Fibroblast of lung (primary cell): ENCODE measurements around the gene TBC1D22A. TPM values are rescaled to one million over a fixed set of nuclear protein-coding genes. Genes with fewer than 3 reads are reported as not detected.

ENCODE experiments used
- DNase-seq, 2 donors: peaks; one replicate each; pipeline versions ENCODE4 v3.0.0 to v3.0.0-alpha.2; 2010; ENCODE audit warnings: low read depth in 2 of 2
- H2AFZ ChIP-seq: 2 replicates; pipeline ENCODE4 v1.5.1; 2012; ENCODE audit warnings: low read length, control low read depth, inconsistent platforms
- H3K27ac ChIP-seq: 2 replicates; pipeline ENCODE4 v1.5.1; 2011; ENCODE audit warnings: low read length, control low read depth; ENCODE audit not compliant: insufficient read depth
- H3K27me3 ChIP-seq: 2 replicates; pipeline ENCODE4 v1.5.1; 2011; ENCODE audit warnings: mild to moderate bottlenecking, low read length; ENCODE audit not compliant: control insufficient read depth, insufficient read depth
- H3K36me3 ChIP-seq: 2 replicates; pipeline ENCODE4 v1.5.1; 2011; ENCODE audit warnings: low read length; ENCODE audit not compliant: control insufficient read depth, insufficient read depth
- H3K4me1 ChIP-seq: 2 replicates; pipeline ENCODE4 v1.5.1; 2011; ENCODE audit warnings: low read length; ENCODE audit not compliant: control insufficient read depth, insufficient read depth; ENCODE audit errors: extremely low read depth
- H3K4me2 ChIP-seq: 2 replicates; pipeline ENCODE4 v1.5.1; 2011; ENCODE audit warnings: low read length, control low read depth; ENCODE audit not compliant: insufficient read depth; ENCODE audit errors: extremely low read depth
- H3K4me3 ChIP-seq, 4 experiments: fragments of 200-600 bp in 1 of 4; sonication (generic) in 1 of 4; replicated peaks in 1 of 4; 2 replicates each; pipeline ENCODE4 v1.5.1; 2011 to 2016; ENCODE audit warnings: low read length in 4 of 4, low read depth in 3 of 4, mild to moderate bottlenecking in 3 of 4, control low read depth in 2 of 4, inconsistent platforms in 1 of 4, mixed read lengths in 1 of 4; ENCODE audit not compliant: insufficient read depth in 1 of 4; ENCODE audit errors: control extremely low read depth in 1 of 4
- H3K79me2 ChIP-seq: 2 replicates; pipeline ENCODE4 v1.5.1; 2012; ENCODE audit warnings: mild to moderate bottlenecking, low read length, inconsistent platforms; ENCODE audit not compliant: control insufficient read depth, insufficient read depth
- H3K9ac ChIP-seq: 2 replicates; pipeline ENCODE4 v1.5.1; 2011; ENCODE audit warnings: mild to moderate bottlenecking, low read length, control low read depth; ENCODE audit not compliant: insufficient read depth
- H3K9me3 ChIP-seq: 2 replicates; pipeline ENCODE4 v1.5.1; 2012; ENCODE audit warnings: low read depth, low read length; ENCODE audit not compliant: control insufficient read depth, insufficient read depth
- H4K20me1 ChIP-seq: 2 replicates; pipeline ENCODE4 v1.5.1; 2011; ENCODE audit warnings: low read length; ENCODE audit not compliant: control insufficient read depth, insufficient read depth; ENCODE audit errors: extremely low read depth
- CTCF ChIP-seq, 2 donors: IDR thresholded peaks in 1 of 2; conservative IDR thresholded peaks in 1 of 2; 1 replicate in 1 of 2; 2 replicates in 1 of 2; pipeline ENCODE4 v1.5.1; 2011 to 2012; ENCODE audit warnings: low read length in 2 of 2, control low read depth in 1 of 2, inconsistent platforms in 1 of 2, low read depth in 1 of 2, mild to moderate bottlenecking in 1 of 2
- EZH2 ChIP-seq: IDR thresholded peaks from 2 replicates; pipeline ENCODE4 v1.5.1; 2012; ENCODE audit warnings: low read length, control low read depth, mild to moderate bottlenecking; ENCODE audit errors: missing control alignments
- polyA plus RNA-seq, 2 donors: library from polyadenylated mRNA; depleted of rRNA in 1 of 2; stranded (reverse) in 1 of 2; unstranded in 1 of 2; fragments of >200 nt; gene quantifications; 2 replicates each; pipeline ENCODE4 v1.2.1, GENCODE V29; 2011 to 2012; ENCODE audit warnings: missing spikeins in 1 of 2
- total RNA-seq: library from RNA; depleted of rRNA; stranded (reverse); fragments of >200 nt; gene quantifications from 2 replicates; pipeline ENCODE4 v1.2.1, GENCODE V29; 2014

The TBC1D22A gene
- total and polyA plus RNA-seq, 2 donors (not counting 1 experiment from before 2014, with no cell fraction given): 11.6 to 17.6 TPM

DNA sequence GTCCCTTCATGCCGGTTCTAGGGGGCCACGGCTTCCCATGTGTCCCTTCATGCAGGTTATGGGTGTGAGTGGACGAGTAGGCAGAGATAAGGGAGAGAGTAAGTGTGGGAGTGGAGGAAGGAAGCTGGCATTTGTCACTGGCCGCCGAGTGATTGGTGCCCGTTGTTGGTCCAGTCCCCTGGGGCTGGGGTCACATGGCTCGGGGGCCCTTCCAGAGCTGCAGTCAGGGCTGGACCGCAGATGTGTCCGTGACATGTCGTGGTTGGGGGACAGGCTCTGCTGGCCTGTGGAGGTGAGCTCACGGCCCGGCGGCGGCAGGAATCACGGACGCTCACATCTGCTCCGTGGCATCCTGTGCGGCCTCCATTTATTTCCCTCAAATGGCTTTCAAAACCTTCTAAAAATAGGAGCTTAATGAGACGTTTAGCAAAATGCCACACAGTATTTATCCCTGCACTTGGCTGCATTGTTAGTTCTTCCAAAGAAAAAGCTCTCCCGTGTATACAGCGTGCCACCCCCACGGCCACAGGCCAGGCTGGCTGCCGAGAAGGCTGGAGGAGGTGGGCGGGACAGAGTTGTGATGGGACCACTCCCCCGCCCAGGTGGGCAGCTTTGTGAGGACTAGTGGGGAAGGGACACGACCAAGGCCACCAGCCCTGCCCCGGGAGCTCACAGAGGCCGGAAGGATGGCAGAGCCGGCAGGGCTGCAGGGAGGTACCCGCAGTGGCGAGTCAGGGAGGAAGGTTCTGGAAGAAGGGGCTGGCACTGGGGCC is 386.7 kb downstream of the TBC1D22A start:
- no peak overlapping the region for H3K9ac ChIP-seq
- H2AFZ ChIP-seq: no peak overlapping the region
- no peak overlapping the region for H3K27ac ChIP-seq
- no peak for TF ChIP-seq CTCF (conservative IDR thresholded peaks at IDR 0.05 in 1 of 2, IDR thresholded peaks at IDR 0.05 in 1 of 2; ENCODE audit: low read depth in 1 of 2, low read length in 2 of 2)
- TF ChIP-seq EZH2: no peak
- no peaks in the 10 kb centered on the region for H3K27me3 ChIP-seq
- no peak overlapping the region for H3K4me2 ChIP-seq
- no peak for DNase-seq
- no peaks in the 10 kb centered on the region for H4K20me1 ChIP-seq
- H3K79me2 ChIP-seq: no peaks in the 10 kb centered on the region
- no peak overlapping the region for H3K4me3 ChIP-seq
- H3K9me3 ChIP-seq: no peaks in the 10 kb centered on the region
- H3K36me3 ChIP-seq: no peaks in the 10 kb centered on the region
- H3K4me1 ChIP-seq: no peaks in the 10 kb centered on the region

DNA sequence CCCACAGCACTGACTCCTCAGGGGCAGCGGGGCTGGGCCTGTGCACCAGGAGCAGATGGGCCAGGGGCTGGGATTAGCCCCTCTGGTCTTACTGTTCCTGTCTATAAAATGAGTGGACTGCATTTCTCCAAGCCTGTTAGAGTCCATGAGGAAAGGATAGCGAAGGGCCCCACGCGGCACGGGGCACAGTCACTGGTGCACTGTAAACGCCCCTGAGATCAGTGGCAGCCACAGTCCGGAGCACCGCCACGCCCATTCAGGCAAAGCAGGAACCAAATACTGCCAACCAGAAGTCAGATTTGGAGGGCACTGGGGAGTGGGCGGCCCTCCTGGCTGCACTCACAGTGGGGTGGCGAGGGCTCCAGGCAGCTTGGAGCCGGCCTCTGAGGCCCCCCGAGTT is 387.5 kb downstream of the TBC1D22A start:
- TF ChIP-seq EZH2 (no peak), CTCF (conservative IDR thresholded peaks at IDR 0.05 in 1 of 2, IDR thresholded peaks at IDR 0.05 in 1 of 2; ENCODE audit: low read depth in 1 of 2, low read length in 2 of 2) (no peak)
- no peaks in the 10 kb centered on the region for H3K36me3 ChIP-seq
- H3K4me2 ChIP-seq: no peak overlapping the region
- H2AFZ ChIP-seq: no peak overlapping the region
- peaks cover 3% of the 10 kb centered on the region for H3K4me1 ChIP-seq
- no peak overlapping the region for H3K9ac ChIP-seq
- DNase-seq: no peak
- no peak overlapping the region for H3K4me3 ChIP-seq
- H3K79me2 ChIP-seq: no peaks in the 10 kb centered on the region
- no peak overlapping the region for H3K27ac ChIP-seq
- H3K27me3 ChIP-seq: no peaks in the 10 kb centered on the region
- H4K20me1 ChIP-seq: no peaks in the 10 kb centered on the region
- H3K9me3 ChIP-seq: no peaks in the 10 kb centered on the region

GRCh38 chr22:47150426-47150825 is 388.0 kb downstream of the TBC1D22A start:
- Histone ChIP-seq H3K4me1 (peaks cover 3% of the 10 kb centered on the region), H3K4me3 (no peak overlapping the region), H3K27me3 (no peaks in the 10 kb centered on the region), H3K36me3 (no peaks in the 10 kb centered on the region), H3K79me2 (no peaks in the 10 kb centered on the region), H2AFZ (no peak overlapping the region), H3K27ac (no peak overlapping the region), H3K9ac (no peak overlapping the region), H3K9me3 (no peaks in the 10 kb centered on the region), H4K20me1 (no peaks in the 10 kb centered on the region), H3K4me2 (no peak overlapping the region)
- TF ChIP-seq EZH2 (no peak), CTCF (conservative IDR thresholded peaks at IDR 0.05 in 1 of 2, IDR thresholded peaks at IDR 0.05 in 1 of 2; ENCODE audit: low read depth in 1 of 2, low read length in 2 of 2) (no peak)
- DNase-seq: no peak
